Body of pancreas (tissue), 4 donors: Measurements from ENCODE around the gene PTPRN2.

ENCODE experiments used
- POLR2A ChIP-seq, 3 donors: fragments of 450-650 bp; IDR thresholded peaks; one replicate each; pipeline ENCODE4 v1.6.1; 2016; ENCODE audit warnings: antibody characterized with exemption in 3 of 3, mild to moderate bottlenecking in 2 of 3
- TF ChIP-seq, protein P1 (sequence below), 7 experiments: fragments of 450-650 bp in 4 of 7; fragments of 200-600 bp in 3 of 7; sonication (generic) in 3 of 7; IDR thresholded peaks; one replicate each; pipeline ENCODE4 v1.5.1; 2016 to 2019; ENCODE audit warnings: antibody characterized with exemption in 7 of 7

- TF ChIP-seq, protein P1, sequence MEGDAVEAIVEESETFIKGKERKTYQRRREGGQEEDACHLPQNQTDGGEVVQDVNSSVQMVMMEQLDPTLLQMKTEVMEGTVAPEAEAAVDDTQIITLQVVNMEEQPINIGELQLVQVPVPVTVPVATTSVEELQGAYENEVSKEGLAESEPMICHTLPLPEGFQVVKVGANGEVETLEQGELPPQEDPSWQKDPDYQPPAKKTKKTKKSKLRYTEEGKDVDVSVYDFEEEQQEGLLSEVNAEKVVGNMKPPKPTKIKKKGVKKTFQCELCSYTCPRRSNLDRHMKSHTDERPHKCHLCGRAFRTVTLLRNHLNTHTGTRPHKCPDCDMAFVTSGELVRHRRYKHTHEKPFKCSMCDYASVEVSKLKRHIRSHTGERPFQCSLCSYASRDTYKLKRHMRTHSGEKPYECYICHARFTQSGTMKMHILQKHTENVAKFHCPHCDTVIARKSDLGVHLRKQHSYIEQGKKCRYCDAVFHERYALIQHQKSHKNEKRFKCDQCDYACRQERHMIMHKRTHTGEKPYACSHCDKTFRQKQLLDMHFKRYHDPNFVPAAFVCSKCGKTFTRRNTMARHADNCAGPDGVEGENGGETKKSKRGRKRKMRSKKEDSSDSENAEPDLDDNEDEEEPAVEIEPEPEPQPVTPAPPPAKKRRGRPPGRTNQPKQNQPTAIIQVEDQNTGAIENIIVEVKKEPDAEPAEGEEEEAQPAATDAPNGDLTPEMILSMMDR (IDR thresholded peaks at IDR 0.05): no peak
- TF ChIP-seq POLR2A (IDR thresholded peaks at IDR 0.05): no peak
Observed at GRCh38 chr7:158315326-158315725, 272.3 kb downstream of the PTPRN2 start.
